DMS153 treated with DMSO at 0.1 percent for 48 hours (cell line): ENCODE results near the gene SAMD5.

Experiments
- DNase-seq: peaks from one replicate; lab custom pipeline; 2025; ENCODE audit not compliant: unreplicated experiment; lab: John Stamatoyannopoulos, UW

Gene SAMD5

DNA sequence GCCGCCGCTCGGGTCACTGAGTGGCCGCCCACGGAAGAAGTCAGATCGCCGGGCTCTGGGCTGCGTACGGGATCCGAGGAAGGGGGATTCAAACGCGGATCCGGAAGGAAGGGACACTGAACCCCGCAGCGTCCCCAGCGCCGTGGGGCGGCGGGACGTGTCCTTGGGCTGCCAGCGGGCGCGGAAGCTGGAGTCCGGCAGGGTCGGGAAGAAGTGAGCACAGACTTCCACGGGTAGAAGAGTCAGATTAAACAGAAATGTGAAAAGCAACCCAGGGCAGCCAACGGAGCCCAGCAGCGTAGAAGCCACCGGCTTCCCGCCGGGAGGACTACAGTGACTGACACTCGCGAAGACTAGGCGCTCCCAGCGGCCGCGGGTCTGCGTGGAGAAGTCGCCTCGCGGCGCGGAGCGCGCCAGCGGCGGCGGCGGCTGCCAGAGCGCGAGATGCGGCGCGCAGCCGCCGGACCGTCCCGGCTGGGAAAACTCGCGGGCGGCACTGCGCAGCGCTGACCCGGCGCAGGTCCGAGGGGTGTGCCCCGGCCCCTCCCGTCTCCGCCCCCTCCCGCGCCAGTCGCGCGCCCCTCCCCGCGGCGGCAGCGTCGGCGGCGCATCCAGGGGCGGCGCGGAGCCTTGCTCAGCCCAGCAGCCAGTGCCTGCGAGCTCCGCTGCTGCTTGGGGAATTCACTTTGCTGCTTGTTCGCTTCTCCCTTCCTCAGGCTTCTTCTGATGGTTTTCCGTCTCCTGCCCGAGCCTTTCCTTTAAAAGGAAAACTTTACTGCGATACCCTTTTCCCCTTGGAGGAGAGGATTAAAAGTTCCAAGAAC, at the start of gene SAMD5:
TSS of gene SAMD5 (plus strand) at position 649 of the 824 bp plus-strand sequence. CDS start 239 bp downstream, outside the sequence.
- DNase-seq = peak; percentile 20

DNA sequence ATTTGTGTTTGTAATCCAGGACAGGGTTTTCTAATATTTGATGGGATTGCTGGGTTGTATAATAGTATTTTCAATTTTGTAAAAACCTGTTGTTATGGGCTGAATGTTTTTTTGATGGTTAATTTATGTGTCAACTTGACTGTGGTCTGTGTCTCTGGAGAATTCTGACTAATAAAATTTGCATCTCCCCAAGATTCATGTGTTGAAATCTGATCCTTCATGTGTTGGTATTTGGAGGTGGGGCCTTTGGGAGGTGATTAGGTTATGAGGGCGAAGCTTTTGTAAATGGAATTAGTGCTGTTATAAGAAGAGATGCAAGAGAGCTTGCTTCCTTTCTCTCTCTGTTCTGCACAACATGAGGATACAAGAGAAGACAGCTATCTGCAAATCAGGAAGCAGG, 48.7 kb upstream of the SAMD5 start:
- no peak for DNase-seq

DNA sequence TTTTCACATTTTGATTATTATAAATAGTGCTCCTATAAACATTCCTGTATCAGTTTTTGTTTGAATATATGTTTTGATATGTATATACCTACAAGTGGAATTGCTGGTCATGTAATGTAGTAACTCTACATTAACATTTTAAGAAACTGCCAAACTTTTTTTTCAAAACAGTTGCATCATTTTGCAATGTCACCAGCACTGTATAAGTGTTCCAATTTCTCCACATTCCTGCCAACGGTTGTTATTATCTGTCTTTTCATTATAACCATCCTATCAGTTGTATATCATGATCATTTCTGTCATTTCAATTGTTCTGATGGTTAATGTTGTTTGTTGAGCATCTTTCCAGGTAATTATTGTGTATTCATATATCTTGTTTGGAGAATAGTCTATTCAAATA, 44.8 kb upstream of the SAMD5 start:
- no peak for DNase-seq

DNA sequence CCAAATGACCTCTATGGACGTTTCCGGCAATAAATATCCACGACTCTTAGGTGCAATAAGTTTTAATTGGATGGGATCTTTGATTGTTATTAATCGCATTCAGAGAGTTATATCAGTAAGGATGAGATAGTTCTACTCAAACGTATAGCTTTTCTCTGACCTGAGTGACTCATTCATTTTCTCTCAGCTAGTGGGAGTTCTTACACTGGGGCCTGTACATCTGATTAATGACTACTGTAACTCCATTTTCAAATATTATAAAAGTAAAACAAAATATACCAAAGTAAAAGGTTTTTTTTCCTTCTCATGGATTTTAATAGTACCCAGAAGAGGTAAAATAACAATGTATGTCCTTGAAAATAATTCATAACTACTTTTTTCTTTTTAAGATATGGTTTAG, 41.1 kb upstream of the SAMD5 start:
- DNase-seq = no peak

DNA sequence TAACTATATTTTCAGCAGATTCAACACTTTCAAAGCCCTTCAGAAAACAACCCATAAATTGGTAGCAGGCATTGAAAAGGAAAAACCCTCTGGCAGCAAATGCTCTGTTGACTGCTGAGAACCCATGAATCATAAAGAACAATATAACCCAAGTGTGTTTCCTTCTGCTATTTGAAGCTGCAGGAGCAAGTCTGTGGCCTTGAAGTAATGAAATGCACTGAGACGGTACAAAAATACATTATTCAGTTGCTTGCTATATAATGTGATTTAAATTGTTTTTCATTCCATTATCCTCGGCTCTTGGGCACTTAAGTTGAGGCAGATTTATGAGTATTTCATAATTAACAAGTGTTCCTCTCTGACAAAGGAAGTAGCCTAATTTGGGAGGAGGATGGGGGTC, 40.6 kb upstream of the SAMD5 start:
- DNase-seq = no peak

DNA sequence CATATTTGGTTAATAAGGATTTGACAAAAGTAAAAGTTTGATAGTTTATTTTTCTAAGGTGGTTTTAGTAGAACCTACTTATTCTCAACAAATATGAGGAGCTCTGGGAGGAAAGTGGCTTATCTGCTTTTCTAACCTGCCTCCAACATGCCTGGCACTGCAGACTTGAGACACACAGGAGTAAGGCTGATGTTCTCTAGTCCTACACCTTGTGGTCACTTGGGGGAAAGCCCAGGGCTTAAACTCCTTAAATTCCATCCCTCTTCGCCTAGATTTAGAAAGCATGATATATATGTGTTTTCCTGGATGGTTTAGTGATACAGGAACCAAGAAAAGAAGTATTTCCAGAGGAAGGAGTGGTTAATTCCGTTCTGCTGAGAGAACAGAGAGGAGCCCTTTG, 39.9 kb upstream of the SAMD5 start:
- no peak for DNase-seq

DNA sequence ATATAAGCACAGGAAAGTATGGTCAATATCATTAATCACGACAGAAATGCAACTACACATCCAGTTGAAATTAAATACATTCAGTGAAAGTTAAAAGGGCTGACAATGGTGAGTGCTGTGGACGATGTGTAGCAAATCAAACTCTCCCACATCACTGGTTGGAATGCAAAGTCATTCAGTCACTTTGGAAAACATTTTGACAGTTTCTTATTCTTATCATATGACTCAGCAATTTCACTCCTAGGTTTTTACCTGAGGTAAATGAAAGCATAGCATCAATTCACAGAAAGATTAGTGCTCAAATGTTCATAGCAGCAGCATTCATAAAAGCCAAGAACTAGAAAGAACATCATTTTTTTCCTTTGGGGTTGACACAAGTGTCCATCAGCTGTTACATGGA, 28.6 kb upstream of the SAMD5 start:
- no peak for DNase-seq

DNA sequence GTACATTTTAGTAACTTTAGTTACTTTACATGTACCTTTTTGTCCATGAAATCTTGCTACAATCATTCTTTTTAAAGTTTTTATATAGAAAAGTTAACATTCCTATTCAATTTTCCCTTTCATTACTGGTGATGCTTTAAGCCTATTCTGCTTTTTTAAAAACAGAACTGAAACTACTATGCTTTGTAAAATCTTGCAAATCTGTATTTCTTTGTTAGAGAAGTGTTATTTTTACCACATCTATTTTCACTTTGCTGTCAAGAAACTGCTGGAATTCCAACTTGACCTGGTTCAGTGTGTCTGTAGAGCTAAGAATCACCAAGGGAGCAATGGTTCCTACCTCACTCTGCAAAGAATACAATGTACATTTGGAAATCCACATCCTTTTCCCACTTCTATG, 21.8 kb upstream of the SAMD5 start:
- DNase-seq = no peak

DNA sequence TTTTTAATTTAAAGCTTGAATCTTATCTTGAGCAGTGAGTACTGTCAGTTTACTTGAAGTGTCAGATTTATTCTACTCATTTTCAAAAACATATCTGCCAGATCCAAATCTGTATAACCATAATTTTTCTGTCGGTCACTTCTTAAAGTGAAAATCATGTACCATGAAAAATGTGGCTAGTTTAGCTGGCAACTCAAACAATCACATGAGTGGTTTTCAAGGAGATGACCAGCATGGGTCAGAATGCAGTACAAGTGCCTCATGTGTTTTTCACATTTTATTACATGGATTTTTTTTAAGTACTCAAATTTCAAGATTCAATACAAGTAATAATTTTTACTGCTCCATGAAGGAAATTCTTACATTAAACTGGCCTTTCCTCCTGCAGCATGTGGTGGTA, 11.0 kb upstream of the SAMD5 start:
- no peak for DNase-seq

DNA sequence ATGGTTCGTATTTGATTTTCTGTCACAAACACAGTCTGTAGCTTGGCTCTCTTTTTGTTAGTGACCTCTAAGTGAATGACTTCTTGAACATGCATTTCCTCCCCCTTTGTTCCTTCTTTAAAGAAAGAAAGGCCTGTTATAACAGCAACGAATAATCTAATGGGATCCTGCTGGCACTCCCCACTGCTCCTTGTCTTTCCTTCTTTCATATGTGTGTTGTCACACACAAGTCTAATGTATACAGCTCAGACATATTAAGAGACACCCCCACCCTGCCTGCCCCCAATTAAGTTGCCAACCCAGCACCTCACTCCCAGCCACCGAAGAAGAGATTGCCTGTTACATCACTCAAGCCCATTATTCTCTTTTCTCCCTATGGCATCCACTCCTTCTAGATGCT, 4.9 kb upstream of the SAMD5 start:
- no peak for DNase-seq

DNA sequence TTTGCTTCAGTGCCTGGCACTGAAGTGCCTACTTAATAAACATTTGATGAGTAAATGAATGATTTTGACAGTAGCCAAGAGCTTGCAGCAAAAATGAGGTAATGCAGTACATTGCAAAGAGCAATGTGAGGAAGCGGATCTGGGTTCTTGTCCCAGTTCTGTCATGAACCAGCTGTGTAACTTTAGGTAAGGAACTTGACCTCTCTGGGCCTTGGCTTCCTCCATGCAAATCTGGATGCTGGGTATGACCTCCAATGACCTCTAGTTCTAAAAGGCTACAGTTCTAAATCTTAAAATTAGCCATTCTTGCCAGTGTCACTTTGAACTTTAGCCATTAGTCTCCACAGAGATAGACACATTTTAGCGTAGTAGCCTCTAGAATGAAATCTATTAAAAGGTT, 3.6 kb upstream of the SAMD5 start:
- DNase-seq = no peak

DNA sequence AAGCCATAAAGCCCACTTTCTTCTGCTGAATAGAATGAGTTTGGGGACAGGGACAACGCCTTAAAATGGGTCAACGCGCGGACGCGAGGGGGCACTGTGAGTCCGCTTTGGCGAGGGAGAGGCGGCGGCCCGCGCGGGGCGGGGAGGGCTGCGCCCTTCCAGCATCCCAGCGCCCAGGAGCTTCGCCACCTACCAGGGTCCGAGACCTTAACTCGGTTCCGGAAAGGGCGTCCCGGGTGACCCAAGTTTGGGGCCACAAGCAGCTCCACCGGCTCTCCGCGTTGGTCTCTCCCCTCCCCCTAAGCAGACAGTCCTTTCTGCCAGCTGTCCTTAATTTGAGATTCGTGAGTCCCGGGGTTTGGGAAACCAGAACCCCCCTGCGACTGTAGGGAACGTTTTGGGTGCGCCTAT, 1.8 kb upstream of the SAMD5 start:
- peak; percentile 16 for DNase-seq

DNA sequence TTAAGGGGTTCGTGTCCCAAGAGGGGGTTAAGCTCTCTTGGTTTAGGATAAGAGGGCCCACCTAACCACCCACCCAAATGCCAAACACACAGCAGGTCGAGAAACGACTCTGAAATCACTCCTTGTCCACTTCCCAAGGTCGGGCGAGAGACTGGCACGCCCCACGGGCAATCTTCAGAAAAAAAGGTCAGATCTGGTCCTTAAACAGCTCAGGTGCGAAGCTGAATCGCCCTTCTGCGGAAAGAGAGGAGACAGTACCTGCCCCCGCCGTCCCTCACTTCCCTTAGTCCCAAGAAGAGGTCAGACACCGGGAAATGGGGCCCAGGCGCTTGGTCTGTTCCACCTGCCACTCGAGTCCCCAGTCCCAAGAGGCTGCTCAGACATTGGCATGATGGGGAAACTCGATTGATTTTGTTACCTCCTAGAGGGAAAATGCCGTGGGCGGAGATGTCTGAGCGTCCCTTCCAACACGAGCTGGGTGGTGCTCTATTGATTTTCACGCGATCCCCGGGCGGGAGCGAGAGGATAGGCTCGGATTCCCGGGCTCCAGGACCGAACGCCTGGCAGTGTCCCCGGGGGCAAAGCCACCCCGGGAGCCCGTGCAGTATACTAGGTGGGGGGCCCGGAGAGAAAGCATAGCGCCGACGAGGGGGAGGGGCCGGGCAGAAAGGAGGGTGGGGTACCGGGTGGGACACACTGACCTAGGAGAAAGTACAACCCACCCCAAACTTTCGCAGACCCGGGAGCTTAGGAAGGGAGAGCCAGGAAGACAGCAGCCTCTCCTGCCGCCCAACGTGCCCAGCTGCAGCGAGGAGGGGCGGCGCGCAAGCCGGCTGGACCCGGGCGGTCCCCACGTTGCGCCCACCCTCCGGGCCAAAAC, 1.1 kb upstream of the SAMD5 start:
- DNase-seq = peak; percentile 2

DNA sequence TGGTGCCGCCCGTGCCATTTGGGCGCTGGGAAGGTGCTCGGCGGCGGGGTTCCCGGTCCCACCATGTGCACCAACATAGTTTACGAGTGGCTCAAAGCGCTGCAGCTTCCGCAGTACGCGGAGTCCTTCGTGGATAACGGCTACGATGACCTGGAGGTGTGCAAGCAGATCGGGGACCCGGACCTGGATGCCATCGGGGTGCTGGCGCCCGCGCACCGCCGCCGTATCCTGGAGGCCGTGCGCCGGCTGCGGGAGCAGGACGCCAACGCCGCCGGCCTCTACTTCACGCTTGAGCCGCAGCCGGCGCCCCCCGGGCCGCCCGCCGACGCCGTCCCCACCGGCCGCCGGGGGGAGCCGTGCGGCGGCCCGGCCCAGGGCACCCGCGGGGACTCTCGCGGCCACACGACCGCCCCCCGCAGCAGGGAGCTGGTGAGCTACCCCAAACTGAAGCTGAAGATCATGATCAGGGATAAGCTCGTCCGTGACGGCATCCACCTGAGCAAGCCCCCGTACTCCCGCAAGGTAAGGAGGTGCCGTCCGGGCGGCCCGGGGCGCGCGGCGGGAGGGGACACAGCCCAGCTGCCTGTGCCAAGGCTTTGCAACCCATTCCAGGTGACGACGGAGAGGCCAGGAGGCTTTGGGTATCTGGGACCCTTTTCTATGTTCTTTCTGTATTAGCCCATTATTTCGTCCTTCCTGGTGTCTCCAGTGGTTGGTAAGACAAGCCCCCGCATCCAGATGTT, 547 bp downstream of the SAMD5 start:
- no peak for DNase-seq

DNA sequence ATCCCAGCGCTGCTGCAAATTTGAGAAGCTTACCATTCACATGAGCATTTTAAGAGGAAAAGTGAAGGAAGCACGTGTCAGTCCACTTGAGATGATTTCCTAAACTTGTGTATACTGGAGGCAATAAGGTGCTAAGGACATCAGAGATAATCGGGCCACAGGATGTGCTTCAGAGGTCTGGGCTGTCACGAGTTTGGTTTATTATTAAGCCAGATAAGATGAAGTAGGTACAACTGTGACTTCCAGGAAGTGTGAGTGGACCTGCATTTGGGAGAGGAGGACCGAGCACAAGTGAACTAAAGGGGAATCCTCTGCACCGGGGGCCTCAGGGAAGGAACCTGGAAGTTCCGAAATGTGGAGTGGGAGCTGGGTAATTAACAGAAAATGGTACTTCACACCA, 1.4 kb downstream of the SAMD5 start:
- no peak for DNase-seq

DNA sequence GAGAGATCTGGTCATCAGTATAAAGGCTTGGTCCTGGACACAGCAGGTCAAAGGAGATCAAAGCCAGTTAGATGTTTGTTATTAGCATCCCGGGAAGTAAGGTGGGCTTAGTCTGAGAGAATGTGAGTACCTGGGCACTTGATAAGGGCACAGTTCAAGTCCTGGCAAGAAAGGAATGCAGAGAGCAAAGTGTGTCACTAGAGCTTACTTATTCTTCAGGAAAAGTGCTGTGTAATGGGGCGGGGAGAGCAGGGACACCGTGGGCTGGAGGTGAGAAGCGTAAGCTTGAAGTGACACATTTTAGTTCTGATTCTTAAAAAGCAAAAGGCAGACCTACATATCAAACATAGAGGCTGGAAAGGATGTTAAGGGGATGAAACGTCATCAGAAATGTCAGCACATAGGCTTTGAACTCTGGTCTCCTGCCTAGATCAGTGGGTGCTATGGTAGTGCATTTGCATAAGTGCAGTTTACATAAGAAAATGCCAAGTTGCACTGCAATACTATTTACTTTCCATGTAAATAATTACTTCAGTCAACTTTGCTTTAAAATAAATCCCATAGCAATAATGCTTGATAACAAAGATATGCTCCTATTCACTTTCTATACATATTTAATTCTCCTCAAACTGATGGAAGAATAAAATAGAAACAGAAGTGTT, 2.6 kb downstream of the SAMD5 start:
- DNase-seq = no peak

DNA sequence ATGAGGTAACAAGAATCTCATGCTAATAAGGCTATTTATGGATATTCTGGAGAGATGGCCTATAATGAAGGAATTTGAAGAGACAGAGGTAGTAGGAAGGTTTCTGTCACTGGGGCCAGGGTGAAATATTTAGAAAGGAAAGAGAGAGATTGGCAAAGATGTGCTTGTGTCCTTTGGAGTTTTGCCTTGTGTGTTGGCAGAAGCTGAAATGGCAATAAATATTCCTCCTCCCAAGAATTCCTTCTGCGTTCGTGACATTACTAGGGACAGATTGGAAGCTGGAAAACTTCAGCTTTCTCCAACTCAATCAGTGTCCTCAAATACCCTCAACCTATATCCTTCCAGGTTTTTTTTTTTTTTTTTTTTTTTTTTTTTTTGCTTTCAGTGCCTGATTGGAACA, 6.3 kb downstream of the SAMD5 start:
- no peak for DNase-seq

DNA sequence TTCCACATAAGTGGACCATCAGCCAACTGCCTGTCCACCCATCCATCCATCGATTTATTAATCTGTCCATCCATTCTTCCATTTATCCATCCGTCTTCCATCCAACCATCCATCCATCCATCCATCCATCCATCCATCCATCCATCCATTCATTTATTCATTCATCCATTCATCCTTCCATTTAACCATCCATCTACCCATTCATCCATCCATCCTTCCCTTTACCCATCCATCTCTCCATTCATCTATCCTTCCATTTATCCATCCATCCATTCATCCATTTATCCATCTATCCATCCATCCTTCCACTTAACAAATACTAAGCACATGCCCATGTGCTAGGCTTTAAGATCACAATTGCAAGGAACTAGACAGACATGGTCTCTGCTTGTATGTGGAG, 6.8 kb downstream of the SAMD5 start:
- DNase-seq = no peak

DNA sequence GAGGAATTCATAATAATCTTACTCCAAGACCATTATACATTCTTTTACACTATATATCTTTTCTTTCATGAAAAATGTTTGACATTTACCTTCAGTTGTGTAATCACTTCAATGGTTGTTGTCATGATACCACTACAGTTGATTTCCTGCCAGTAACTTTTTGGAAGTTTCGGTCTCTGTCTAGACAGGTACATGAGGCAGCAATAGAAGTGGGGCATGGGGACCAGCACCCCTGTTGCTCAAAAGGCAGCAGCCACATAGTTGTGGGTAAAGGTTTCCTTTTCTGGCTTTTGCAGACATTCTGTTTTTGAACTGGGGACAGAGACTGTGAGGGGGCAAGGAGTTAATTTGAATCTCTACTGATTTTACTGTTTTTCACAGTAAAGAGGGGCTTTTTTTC, 14.1 kb downstream of the SAMD5 start:
- DNase-seq = no peak

DNA sequence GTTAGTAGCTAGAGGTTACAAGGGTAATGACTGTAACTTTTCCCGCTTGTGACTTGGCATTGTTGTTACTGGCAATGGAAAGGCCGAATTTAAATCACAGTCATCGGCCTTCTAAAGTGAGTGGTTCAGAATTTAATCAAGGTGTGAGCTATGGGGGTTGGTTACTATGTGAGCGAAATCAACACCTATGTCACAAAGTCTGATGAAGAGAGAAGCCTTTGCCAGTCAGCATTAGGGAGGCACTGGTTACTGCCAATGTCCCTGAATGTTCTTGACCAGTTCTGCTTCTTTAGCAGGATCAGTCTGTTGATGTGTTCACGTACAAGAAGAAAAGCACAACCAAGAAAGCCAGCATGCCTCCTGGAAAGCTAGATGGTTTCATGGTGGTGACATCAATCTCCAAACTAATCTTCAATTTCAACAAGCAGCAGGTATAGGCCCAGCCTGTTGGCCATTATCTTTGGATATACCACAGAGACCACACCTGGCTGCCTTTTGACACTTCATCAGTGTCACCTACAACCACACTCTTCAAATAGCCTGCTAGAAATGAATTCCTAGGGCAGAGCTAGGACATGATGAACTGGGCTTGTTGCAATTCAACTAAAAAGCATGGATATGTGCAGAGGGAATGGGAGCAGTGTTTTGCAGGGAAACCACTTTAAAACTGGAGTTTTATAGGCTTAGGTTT, 17.2 kb downstream of the SAMD5 start:
- no peak for DNase-seq
